HEK293 (cell line): Measurements from ENCODE around the gene TET1.

Source experiments
- CTCF ChIA-PET: fragments of 350-600 bp; formaldehyde crosslinking; extraction: SDS; loops from one replicate; lab custom pipeline; 2021; ENCODE audit warnings: antibody characterized with exemption; lab: Yijun Ruan, JAX
- POLR2A ChIA-PET: fragments of 300-600 bp; formaldehyde crosslinking; extraction: SDS; loops from one replicate; lab custom pipeline; 2020; ENCODE audit warnings: antibody characterized with exemption, inconsistent platforms; lab: Yijun Ruan, JAX
- H3K27ac ChIP-seq: fragments of 200-500 bp; sonication (Bioruptor generic); 2 replicates; pipeline ENCODE4 v1.5.1; 2014; ENCODE audit warnings: low read depth, low read length, control low read depth, inconsistent platforms; ENCODE audit errors: extremely low read depth
- H3K36me3 ChIP-seq, 2 experiments: fragments of 200-500 bp in 1 of 2; sonication (Bioruptor generic) in 1 of 2; 1 replicate in 1 of 2; 2 replicates in 1 of 2; pipeline ENCODE4 v1.5.1; 2014 to 2017; ENCODE audit warnings: inconsistent platforms in 2 of 2, low read length in 2 of 2; ENCODE audit not compliant: control insufficient read depth in 2 of 2, insufficient read depth in 1 of 2
- H3K4me1 ChIP-seq: fragments of 200-500 bp; sonication (Bioruptor generic); 2 replicates; pipeline ENCODE4 v1.5.1; 2014; ENCODE audit warnings: mild to moderate bottlenecking, low read length, inconsistent platforms; ENCODE audit not compliant: control insufficient read depth, insufficient read depth
- H3K4me3 ChIP-seq: 2 replicates; pipeline ENCODE4 v1.5.1; 2011; ENCODE audit warnings: low read depth, mild to moderate bottlenecking, control low read depth, low read length, moderate library complexity
- H3K9me3 ChIP-seq: fragments of 200-500 bp; sonication (Bioruptor generic); 2 replicates; pipeline ENCODE4 v1.5.1; 2014; ENCODE audit warnings: low read depth, low read length, inconsistent platforms; ENCODE audit not compliant: control insufficient read depth, insufficient read depth
- EGR2 ChIP-seq: fragments of 450-650 bp; formaldehyde crosslinking; IDR thresholded peaks from 2 replicates; pipeline ENCODE4 v1.5.1; 2016; ENCODE audit warnings: low read depth, missing biosample characterization, missing genetic modification characterization
- GLI4 ChIP-seq: fragments of 450-650 bp; formaldehyde crosslinking; IDR thresholded peaks from 2 replicates; pipeline ENCODE4 v1.5.1; 2016; ENCODE audit warnings: missing biosample characterization, missing genetic modification characterization
- SP3 ChIP-seq: fragments of 450-650 bp; formaldehyde crosslinking; IDR thresholded peaks from 2 replicates; pipeline ENCODE4 v1.5.1; 2016; ENCODE audit warnings: missing biosample characterization, missing genetic modification characterization
- SP7 ChIP-seq: fragments of 450-650 bp; formaldehyde crosslinking; IDR thresholded peaks from 2 replicates; pipeline ENCODE4 v1.5.1; 2016; ENCODE audit warnings: missing biosample characterization, missing genetic modification characterization
- ZFP41 ChIP-seq: fragments of 450-650 bp; formaldehyde crosslinking; IDR thresholded peaks from 2 replicates; pipeline ENCODE4 v1.5.1; 2016; ENCODE audit warnings: missing biosample characterization, missing genetic modification characterization, borderline replicate concordance
- ZNF248 ChIP-seq: fragments of 450-650 bp; formaldehyde crosslinking; IDR thresholded peaks from 2 replicates; pipeline ENCODE4 v1.5.1; 2017; ENCODE audit warnings: missing biosample characterization, missing genetic modification characterization
- ZNF266 ChIP-seq: fragments of 450-650 bp; formaldehyde crosslinking; IDR thresholded peaks from 2 replicates; pipeline ENCODE4 v1.5.1; 2016; ENCODE audit warnings: missing biosample characterization, missing genetic modification characterization, low read depth
- ZNF274 ChIP-seq, 2 experiments: fragments of 200-500 bp in 1 of 2; fragments of 450-650 bp in 1 of 2; sonication (Bioruptor generic) in 1 of 2; formaldehyde crosslinking in 1 of 2; IDR thresholded peaks; 2 replicates each; pipeline versions ENCODE4 v1.5.1 to v1.6.1; 2014 to 2016; ENCODE audit warnings: borderline replicate concordance in 1 of 2, inconsistent platforms in 1 of 2, low read length in 1 of 2, missing biosample characterization in 1 of 2, missing genetic modification characterization in 1 of 2
- ZNF341 ChIP-seq: fragments of 450-650 bp; formaldehyde crosslinking; IDR thresholded peaks from 2 replicates; pipeline ENCODE4; 2016; ENCODE audit warnings: low read depth, missing biosample characterization, missing genetic modification characterization
- ZNF404 ChIP-seq: fragments of 450-650 bp; formaldehyde crosslinking; IDR thresholded peaks from 2 replicates; pipeline ENCODE4 v1.5.1; 2017; ENCODE audit warnings: missing biosample characterization, missing genetic modification characterization
- ZNF423 ChIP-seq: fragments of 450-650 bp; formaldehyde crosslinking; IDR thresholded peaks from 2 replicates; pipeline ENCODE4 v1.5.1; 2016; ENCODE audit warnings: missing biosample characterization, missing genetic modification characterization
- ZNF433 ChIP-seq: fragments of 450-650 bp; formaldehyde crosslinking; IDR thresholded peaks from 2 replicates; pipeline ENCODE4 v1.5.1; 2016; ENCODE audit warnings: missing biosample characterization, missing genetic modification characterization, low read depth
- ZNF473 ChIP-seq: fragments of 450-650 bp; formaldehyde crosslinking; IDR thresholded peaks from 2 replicates; pipeline ENCODE4 v1.5.1; 2017; ENCODE audit warnings: missing biosample characterization, missing genetic modification characterization
- ZNF585B ChIP-seq: fragments of 450-650 bp; formaldehyde crosslinking; IDR thresholded peaks from 2 replicates; pipeline ENCODE4 v1.5.1; 2016; ENCODE audit warnings: missing biosample characterization, missing genetic modification characterization
- ZNF629 ChIP-seq: fragments of 450-650 bp; formaldehyde crosslinking; IDR thresholded peaks from 2 replicates; pipeline ENCODE4 v1.5.1; 2017; ENCODE audit warnings: missing biosample characterization, missing genetic modification characterization
- ZNF664 ChIP-seq: fragments of 450-650 bp; formaldehyde crosslinking; IDR thresholded peaks from 2 replicates; pipeline ENCODE4 v1.5.1; 2016; ENCODE audit warnings: missing biosample characterization, missing genetic modification characterization
- ZNF747 ChIP-seq: fragments of 450-650 bp; formaldehyde crosslinking; IDR thresholded peaks from 2 replicates; pipeline ENCODE4 v1.5.1; 2016; ENCODE audit warnings: missing biosample characterization, missing genetic modification characterization
- ZNF76 ChIP-seq: fragments of 450-650 bp; formaldehyde crosslinking; IDR thresholded peaks from 2 replicates; pipeline ENCODE4; 2016; ENCODE audit warnings: low read depth, missing biosample characterization, missing genetic modification characterization, borderline replicate concordance
- ZNF768 ChIP-seq: fragments of 450-650 bp; formaldehyde crosslinking; IDR thresholded peaks from 2 replicates; pipeline ENCODE4 v1.5.1; 2018; ENCODE audit warnings: missing biosample characterization, mild to moderate bottlenecking, missing genetic modification characterization
- ZNF785 ChIP-seq: fragments of 450-650 bp; formaldehyde crosslinking; IDR thresholded peaks from 2 replicates; pipeline ENCODE4 v1.5.1; 2016; ENCODE audit warnings: missing biosample characterization, missing genetic modification characterization
- ZNF791 ChIP-seq: fragments of 450-650 bp; formaldehyde crosslinking; IDR thresholded peaks from 2 replicates; pipeline ENCODE4 v1.5.1; 2016; ENCODE audit warnings: missing biosample characterization, missing genetic modification characterization
- ZNF843 ChIP-seq: fragments of 450-650 bp; formaldehyde crosslinking; IDR thresholded peaks from 2 replicates; pipeline ENCODE4 v1.5.1; 2016; ENCODE audit warnings: missing biosample characterization, missing genetic modification characterization
- ZXDB ChIP-seq: fragments of 450-650 bp; formaldehyde crosslinking; IDR thresholded peaks from 2 replicates; pipeline ENCODE4 v1.5.1; 2016; ENCODE audit warnings: missing biosample characterization, missing genetic modification characterization
- TF ChIP-seq, protein P1 (sequence below): fragments of 450-650 bp; formaldehyde crosslinking; IDR thresholded peaks from 2 replicates; pipeline ENCODE4 v1.5.1; 2016; ENCODE audit warnings: missing biosample characterization, missing genetic modification characterization
- TF ChIP-seq, protein P2 (sequence below): fragments of 450-650 bp; formaldehyde crosslinking; IDR thresholded peaks from 2 replicates; pipeline ENCODE4 v1.5.1; 2016; ENCODE audit warnings: missing biosample characterization, missing genetic modification characterization
- TF ChIP-seq, protein P3 (sequence below): fragments of 450-650 bp; formaldehyde crosslinking; IDR thresholded peaks from 2 replicates; pipeline ENCODE4 v1.5.1; 2016; ENCODE audit warnings: missing biosample characterization, missing genetic modification characterization, borderline replicate concordance
- TF ChIP-seq, protein P4 (sequence below): fragments of 450-650 bp; formaldehyde crosslinking; conservative IDR thresholded peaks from 2 replicates; pipeline ENCODE4 v1.5.1; 2016; ENCODE audit warnings: low read depth, missing biosample characterization, missing genetic modification characterization

TET1 gene

DNA sequence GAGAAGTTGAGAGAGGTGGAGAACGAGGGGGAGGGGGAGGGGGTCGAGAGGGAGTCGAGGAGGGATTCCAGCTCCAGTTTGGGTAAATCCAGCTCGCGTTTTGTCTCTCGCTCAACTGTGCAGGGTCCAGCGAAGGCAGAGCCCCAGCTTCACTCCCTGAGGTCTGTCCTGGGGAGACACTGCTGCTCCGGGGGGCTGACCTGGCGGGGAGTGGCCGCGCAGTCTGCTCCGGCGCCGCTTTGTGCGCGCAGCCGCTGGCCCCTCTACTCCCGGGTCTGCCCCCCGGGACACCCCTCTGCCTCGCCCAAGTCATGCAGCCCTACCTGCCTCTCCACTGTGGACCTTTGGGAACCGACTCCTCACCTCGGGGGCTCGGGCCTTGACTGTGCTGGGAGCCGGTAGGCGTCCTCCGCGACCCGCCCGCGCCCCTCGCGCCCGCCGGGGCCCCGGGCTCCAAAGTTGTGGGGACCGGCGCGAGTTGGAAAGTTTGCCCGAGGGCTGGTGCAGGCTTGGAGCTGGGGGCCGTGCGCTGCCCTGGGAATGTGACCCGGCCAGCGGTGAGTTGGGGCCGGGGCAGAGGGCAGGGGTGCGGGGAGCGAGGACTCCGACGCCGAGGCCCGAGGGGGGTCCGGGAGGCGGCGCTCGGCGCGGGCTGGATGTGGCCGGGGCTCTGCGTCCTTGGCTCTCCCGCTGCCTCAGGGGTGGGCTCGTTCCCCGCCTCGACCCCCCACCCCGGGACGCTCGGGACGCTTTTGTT lies at the start of gene TET1:
Gene TET1 (plus strand): TSS at position 152 of the 757 bp plus-strand sequence. CDS start 12,002 bp downstream, outside the sequence.
- peak within 1 kb of the TSS; percentile 81; the same call in 1 of the 2 replicates for H3K27ac ChIP-seq
- TF ChIP-seq ZXDB (tag by site-specific recombination) (peak; percentile 45; the same call in 1 of the 2 replicates), ZNF473 (tag by site-specific recombination) (no peak), ZNF248 (tag by site-specific recombination) (no peak), ZNF585B (tag by site-specific recombination) (no peak), ZNF274 (IDR thresholded peaks at IDR 0.05; ENCODE audit: low read length) (no peak), ZNF274 (tag by site-specific recombination; IDR thresholded peaks at IDR 0.05; ENCODE audit: borderline replicate concordance) (no peak), SP3 (tag by site-specific recombination) (peak; percentile 39), ZNF266 (tag by site-specific recombination) (no peak), ZNF768 (no peak), ZNF785 (tag by site-specific recombination) (no peak), ZNF747 (tag by site-specific recombination) (no peak), ZNF843 (tag by site-specific recombination) (no peak), ZNF76 (tag by site-specific recombination) (peak; percentile 54), GLI4 (no peak), ZNF404 (tag by site-specific recombination) (no peak), ZNF341 (tag by site-specific recombination) (peak; percentile 47), ZNF664 (no peak), SP7 (tag by site-specific recombination) (peak; percentile 41; the same call in 1 of the 2 replicates), ZNF423 (peak; percentile 69), ZNF433 (tag by site-specific recombination) (no peak), ZNF629 (peak; percentile 29; the same call in 1 of the 2 replicates), ZFP41 (tag by site-specific recombination) (no peak), EGR2 (no peak), ZNF791 (tag by site-specific recombination) (no peak)
- TF ChIP-seq, protein P1, sequence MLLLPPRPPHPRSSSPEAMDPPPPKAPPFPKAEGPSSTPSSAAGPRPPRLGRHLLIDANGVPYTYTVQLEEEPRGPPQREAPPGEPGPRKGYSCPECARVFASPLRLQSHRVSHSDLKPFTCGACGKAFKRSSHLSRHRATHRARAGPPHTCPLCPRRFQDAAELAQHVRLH (tag by site-specific recombination): peak; percentile 50; the same call in 1 of the 2 replicates
- TF ChIP-seq, protein P2, sequence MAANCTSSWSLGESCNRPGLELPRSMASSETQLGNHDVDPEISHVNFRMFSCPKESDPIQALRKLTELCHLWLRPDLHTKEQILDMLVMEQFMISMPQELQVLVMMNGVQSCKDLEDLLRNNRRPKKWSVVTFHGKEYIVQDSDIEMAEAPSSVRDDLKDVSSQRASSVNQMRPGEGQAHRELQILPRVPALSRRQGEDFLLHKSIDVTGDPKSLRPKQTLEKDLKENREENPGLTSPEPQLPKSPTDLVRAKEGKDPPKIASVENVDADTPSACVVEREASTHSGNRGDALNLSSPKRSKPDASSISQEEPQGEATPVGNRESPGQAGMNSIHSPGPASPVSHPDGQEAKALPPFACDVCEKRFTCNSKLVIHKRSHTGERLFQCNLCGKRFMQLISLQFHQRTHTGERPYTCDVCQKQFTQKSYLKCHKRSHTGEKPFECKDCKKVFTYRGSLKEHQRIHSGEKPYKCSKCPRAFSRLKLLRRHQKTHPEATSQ (tag by site-specific recombination): no peak
- TF ChIP-seq, protein P3, sequence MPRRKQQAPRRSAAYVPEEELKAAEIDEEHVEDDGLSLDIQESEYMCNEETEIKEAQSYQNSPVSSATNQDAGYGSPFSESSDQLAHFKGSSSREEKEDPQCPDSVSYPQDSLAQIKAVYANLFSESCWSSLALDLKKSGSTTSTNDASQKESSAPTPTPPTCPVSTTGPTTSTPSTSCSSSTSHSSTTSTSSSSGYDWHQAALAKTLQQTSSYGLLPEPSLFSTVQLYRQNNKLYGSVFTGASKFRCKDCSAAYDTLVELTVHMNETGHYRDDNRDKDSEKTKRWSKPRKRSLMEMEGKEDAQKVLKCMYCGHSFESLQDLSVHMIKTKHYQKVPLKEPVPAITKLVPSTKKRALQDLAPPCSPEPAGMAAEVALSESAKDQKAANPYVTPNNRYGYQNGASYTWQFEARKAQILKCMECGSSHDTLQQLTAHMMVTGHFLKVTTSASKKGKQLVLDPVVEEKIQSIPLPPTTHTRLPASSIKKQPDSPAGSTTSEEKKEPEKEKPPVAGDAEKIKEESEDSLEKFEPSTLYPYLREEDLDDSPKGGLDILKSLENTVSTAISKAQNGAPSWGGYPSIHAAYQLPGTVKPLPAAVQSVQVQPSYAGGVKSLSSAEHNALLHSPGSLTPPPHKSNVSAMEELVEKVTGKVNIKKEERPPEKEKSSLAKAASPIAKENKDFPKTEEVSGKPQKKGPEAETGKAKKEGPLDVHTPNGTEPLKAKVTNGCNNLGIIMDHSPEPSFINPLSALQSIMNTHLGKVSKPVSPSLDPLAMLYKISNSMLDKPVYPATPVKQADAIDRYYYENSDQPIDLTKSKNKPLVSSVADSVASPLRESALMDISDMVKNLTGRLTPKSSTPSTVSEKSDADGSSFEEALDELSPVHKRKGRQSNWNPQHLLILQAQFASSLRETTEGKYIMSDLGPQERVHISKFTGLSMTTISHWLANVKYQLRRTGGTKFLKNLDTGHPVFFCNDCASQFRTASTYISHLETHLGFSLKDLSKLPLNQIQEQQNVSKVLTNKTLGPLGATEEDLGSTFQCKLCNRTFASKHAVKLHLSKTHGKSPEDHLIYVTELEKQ (tag by site-specific recombination): no peak
- TF ChIP-seq, protein P4, sequence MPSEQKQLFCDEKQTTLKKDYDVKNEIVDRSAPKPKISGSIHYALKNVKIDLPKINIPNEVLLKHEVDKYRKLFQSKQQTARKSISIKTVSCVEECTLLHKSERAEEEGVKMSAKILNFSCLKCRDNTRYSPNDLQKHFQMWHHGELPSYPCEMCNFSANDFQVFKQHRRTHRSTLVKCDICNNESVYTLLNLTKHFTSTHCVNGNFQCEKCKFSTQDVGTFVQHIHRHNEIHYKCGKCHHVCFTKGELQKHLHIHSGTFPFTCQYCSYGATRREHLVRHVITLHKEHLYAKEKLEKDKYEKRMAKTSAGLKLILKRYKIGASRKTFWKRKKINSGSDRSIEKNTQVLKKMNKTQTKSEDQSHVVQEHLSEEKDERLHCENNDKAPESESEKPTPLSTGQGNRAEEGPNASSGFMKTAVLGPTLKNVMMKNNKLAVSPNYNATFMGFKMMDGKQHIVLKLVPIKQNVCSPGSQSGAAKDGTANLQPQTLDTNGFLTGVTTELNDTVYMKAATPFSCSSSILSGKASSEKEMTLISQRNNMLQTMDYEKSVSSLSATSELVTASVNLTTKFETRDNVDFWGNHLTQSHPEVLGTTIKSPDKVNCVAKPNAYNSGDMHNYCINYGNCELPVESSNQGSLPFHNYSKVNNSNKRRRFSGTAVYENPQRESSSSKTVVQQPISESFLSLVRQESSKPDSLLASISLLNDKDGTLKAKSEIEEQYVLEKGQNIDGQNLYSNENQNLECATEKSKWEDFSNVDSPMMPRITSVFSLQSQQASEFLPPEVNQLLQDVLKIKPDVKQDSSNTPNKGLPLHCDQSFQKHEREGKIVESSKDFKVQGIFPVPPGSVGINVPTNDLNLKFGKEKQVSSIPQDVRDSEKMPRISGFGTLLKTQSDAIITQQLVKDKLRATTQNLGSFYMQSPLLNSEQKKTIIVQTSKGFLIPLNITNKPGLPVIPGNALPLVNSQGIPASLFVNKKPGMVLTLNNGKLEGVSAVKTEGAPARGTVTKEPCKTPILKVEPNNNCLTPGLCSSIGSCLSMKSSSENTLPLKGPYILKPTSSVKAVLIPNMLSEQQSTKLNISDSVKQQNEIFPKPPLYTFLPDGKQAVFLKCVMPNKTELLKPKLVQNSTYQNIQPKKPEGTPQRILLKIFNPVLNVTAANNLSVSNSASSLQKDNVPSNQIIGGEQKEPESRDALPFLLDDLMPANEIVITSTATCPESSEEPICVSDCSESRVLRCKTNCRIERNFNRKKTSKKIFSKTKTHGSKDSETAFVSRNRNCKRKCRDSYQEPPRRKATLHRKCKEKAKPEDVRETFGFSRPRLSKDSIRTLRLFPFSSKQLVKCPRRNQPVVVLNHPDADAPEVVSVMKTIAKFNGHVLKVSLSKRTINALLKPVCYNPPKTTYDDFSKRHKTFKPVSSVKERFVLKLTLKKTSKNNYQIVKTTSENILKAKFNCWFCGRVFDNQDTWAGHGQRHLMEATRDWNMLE (tag by site-specific recombination): no peak

More for the DNA sequence above, at the start of gene TET1:
- H3K36me3 ChIP-seq: no peaks in the 10 kb centered on the region
- ChIA-PET CTCF (interaction anchor here (1.5 to 4.2 kb wide), 2 partner anchors 10 to 15 kb away, joined by 4 to 24 read pairs; no protein-coding TSS in a partner anchor), POLR2A (interaction anchor here (0.6 to 2.2 kb wide), 15 partner anchors 10 to 267 kb away, joined by 3 to 34 read pairs (median 3); partner anchors contain the start of genes CCAR1 and STOX1)
- H3K4me1 ChIP-seq: no peaks in the 10 kb centered on the region; the same call in 1 of the 2 replicates
- peak within 1 kb of the TSS; percentile 85 for H3K4me3 ChIP-seq
- no peaks in the 10 kb centered on the region for H3K9me3 ChIP-seq
